GM21737 (cell line): ENCODE measurements around the gene ROCK2.
"Not testable (repeated sequence)": the region's sequence is repeated elsewhere in the genome, so short reads cannot be mapped to it uniquely, and the experiment has no call there.

Experiments used
- ATAC-seq: cut with Tn5 transposase; IDR thresholded peaks from one replicate; pipeline ENCODE4 v1.9.1; 2021; ENCODE audit warnings: mild to moderate bottlenecking, moderate library complexity; ENCODE audit not compliant: unreplicated experiment

ROCK2 gene

GRCh38 chr2:11196246-11196645 is 148.2 kb downstream of the ROCK2 start:
- no peak for ATAC-seq

- ATAC-seq, result no peak
Observed at GRCh38 chr2:11187731-11188130, 156.7 kb downstream of the ROCK2 start.

- no peak for ATAC-seq
Observed at GRCh38 chr2:11187083-11187619, 157.3 kb downstream of the ROCK2 start.

- no peak for ATAC-seq
Observed at GRCh38 chr2:11186145-11186544, 158.3 kb downstream of the ROCK2 start.

GRCh38 chr2:11182951-11183350 is 161.5 kb downstream of the ROCK2 start:
- no peak for ATAC-seq

- ATAC-seq, result no peak
Observed at GRCh38 chr2:11180653-11181052, 163.8 kb downstream of the ROCK2 start.

- ATAC-seq, result no peak
Observed at GRCh38 chr2:11179899-11180298, 164.5 kb downstream of the ROCK2 start.

- no peak for ATAC-seq
Observed at GRCh38 chr2:11179196-11179595, 165.2 kb downstream of the ROCK2 start.

GRCh38 chr2:11177871-11178690 is 166.4 kb downstream of the ROCK2 start:
- no peak for ATAC-seq

GRCh38 chr2:11175293-11175795 is 169.1 kb downstream of the ROCK2 start:
- ATAC-seq, result no peak

GRCh38 chr2:11174222-11174621 is 170.2 kb downstream of the ROCK2 start:
- ATAC-seq, result no peak

- no peak for ATAC-seq
Observed at GRCh38 chr2:11169333-11169732, 175.1 kb downstream of the ROCK2 start.

- no peak for ATAC-seq
Observed at GRCh38 chr2:11168488-11168887, 175.9 kb downstream of the ROCK2 start.

- no peak for ATAC-seq
Observed at GRCh38 chr2:11166476-11166875, 178.0 kb downstream of the ROCK2 start.

GRCh38 chr2:11165046-11165445 is 179.4 kb downstream of the ROCK2 start:
- ATAC-seq, result not testable (repeated sequence)

- no peak for ATAC-seq
Observed at GRCh38 chr2:11163439-11164317, 180.8 kb downstream of the ROCK2 start.

- ATAC-seq, result no peak
Observed at GRCh38 chr2:11161747-11162146, 182.7 kb downstream of the ROCK2 start.

- ATAC-seq, result peak; percentile 58
Observed at GRCh38 chr2:11160731-11161455, 183.5 kb downstream of the ROCK2 start.

GRCh38 chr2:11160256-11160655 is 184.2 kb downstream of the ROCK2 start:
- ATAC-seq, result no peak

- no peak for ATAC-seq
Observed at GRCh38 chr2:11159574-11160170, 184.8 kb downstream of the ROCK2 start.
